Measurements from ENCODE around the gene BRD2. TPM values are rescaled to one million over a fixed set of nuclear protein-coding genes. Genes with fewer than 3 reads are reported as not detected.

BRD2 gene
- total RNA-seq, 1 experiment from 2014 or later: 125 TPM

DNA sequence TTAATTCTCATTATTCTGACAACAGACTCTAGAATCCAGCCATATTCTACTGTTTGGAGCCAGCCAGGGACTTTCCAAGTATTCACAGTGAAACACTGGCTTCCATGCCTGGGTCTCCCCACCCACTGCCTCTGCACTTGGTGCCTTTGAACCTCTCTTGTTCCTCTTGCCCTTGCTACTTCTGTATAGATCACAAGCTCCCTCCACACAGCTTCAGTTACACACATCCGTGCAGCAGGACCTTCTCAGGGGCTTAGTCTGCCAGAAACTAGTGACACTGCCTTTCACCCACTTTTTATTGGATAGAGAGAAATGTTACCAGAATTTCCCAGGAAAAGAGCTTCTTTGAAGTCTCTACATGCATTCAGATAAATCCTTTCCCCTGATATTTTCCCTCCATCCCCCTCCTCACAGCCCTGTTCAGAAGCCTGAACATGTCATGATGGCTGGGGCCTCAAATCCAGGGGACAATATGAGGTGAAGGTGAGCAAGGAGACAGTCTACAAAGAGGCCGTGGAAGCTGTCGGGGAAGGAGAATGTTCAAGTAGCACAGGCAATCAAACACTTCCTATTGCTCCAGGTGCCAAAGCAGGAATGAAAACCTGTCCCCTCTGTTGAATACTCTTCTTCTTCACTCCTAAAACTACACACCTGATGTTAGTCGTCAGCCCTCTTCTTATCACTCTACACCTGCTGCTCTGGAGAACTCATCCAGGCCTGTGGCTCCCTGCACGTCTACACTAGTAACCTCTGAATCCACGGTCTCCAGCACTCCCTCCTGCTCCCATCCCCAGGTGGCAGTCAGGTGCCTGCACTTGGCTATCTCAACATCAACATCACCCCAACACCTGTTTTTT lies 61.2 kb downstream of the BRD2 start:
- no peak for DNase-seq (ENCODE audit: low read depth)

DNA sequence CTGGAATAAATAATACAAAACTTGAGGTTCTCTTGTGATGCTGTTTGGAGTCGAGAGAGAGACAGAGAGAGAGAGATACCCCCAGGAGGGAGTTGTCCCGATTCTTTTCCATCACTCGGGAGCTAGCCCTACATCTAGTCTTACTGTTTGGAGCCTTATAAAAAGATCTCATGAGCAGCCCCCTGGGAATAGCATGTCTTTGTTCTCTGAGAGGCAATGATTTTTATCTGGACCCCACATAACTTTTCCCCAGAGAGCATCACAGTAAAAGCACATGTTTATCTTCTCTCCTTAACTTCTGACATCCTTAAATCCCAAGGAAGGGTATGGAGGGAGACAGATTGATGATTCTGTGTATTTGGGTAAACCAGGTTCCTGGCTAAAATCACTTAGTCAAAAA lies 61.9 kb downstream of the BRD2 start:
- no peak for DNase-seq (ENCODE audit: low read depth)

Other genes with a start within 250 kb of the BRD2 start
- not detected in 2 replicates for gene HLA-DQA2, start 227.2 kb upstream of the BRD2 start, total RNA-seq (2014; rRNA removed)
- gene HLA-DQB2, start 205.1 kb upstream of the BRD2 start, total RNA-seq (2014; rRNA removed): not detected in 2 replicates
- gene HLA-DOB, start 151.6 kb upstream of the BRD2 start, total RNA-seq (2014; rRNA removed): not detected in 2 replicates
- 6.1 and 6.7 TPM in 2 replicates for gene TAP2, start 129.9 kb upstream of the BRD2 start, total RNA-seq (2014; rRNA removed)
- gene PSMB8, start 124.5 kb upstream of the BRD2 start, total RNA-seq (2014; rRNA removed): 39.8 and 55.6 TPM in 2 replicates
- gene TAP1, start 114.9 kb upstream of the BRD2 start, total RNA-seq (2014; rRNA removed): 50.1 and 56.2 TPM in 2 replicates
- gene PSMB9, start 114.4 kb upstream of the BRD2 start, total RNA-seq (2014; rRNA removed): 9.0 and 20.0 TPM in 2 replicates
- gene HLA-DMB, start 27.6 kb upstream of the BRD2 start, total RNA-seq (2014; rRNA removed): 0.38 TPM in 1 of 2 replicates, not detected in the other
- gene HLA-DMA, start 15.5 kb upstream of the BRD2 start, total RNA-seq (2014; rRNA removed): 1.9 and 4.0 TPM in 2 replicates
- 0.06 and 0.23 TPM in 2 replicates for gene HLA-DOA, start 41.0 kb downstream of the BRD2 start, total RNA-seq (2014; rRNA removed)
- 0.86 and 3.4 TPM in 2 replicates for gene HLA-DPA1, start 105.1 kb downstream of the BRD2 start, total RNA-seq (2014; rRNA removed)
- gene HLA-DPB1, start 107.4 kb downstream of the BRD2 start, total RNA-seq (2014; rRNA removed): 1.0 and 3.8 TPM in 2 replicates
- gene COL11A2, start 223.9 kb downstream of the BRD2 start, total RNA-seq (2014; rRNA removed): 0.96 and 1.1 TPM in 2 replicates
- gene RXRB, start 232.1 kb downstream of the BRD2 start, total RNA-seq (2014; rRNA removed): 17.4 and 23.0 TPM in 2 replicates
- gene SLC39A7, start 232.3 kb downstream of the BRD2 start, total RNA-seq (2014; rRNA removed): 91.9 and 104 TPM in 2 replicates
- 7.9 and 9.1 TPM in 2 replicates for gene HSD17B8, start 236.1 kb downstream of the BRD2 start, total RNA-seq (2014; rRNA removed)
- gene RING1, start 239.9 kb downstream of the BRD2 start, total RNA-seq (2014; rRNA removed): 17.4 and 22.2 TPM in 2 replicates